ENCODE results near the gene PPM1H.

GRCh38 chr12:62763312-62763711 lies 171.6 kb downstream of the PPM1H start:
- TF ChIP-seq CTCF (conservative IDR thresholded peaks at IDR 0.05): no peak
- TF ChIP-seq ZFX (IDR thresholded peaks at IDR 0.05): no peak

Measured in C4-2B (cell line).